ENCODE data around the gene A2M. TPM values are rescaled to one million over a fixed set of nuclear protein-coding genes. Genes with fewer than 3 reads are reported as not detected.

The A2M gene
- total RNA-seq: 100 to 1,000 TPM in 3 of 4 donors, 10 to 100 TPM in 1; 77.1 to 135 (median 126) TPM

GRCh38 chr12:9115731-9116559, at the start of gene A2M:
Gene A2M (minus strand): TSS chr12:9115919. CDS start chr12:9115849, 70 bp downstream.
- intact Hi-C loops (cut with DNase I; ENCODE audit: low total_unique reads): loop anchor here (5.0 to 10.0 kb wide), 2 partner anchors 51 to 129 kb away; no protein-coding TSS in a partner anchor
- in situ Hi-C loops (cut with MboI; ENCODE audit: low sequenced_read_pairs in 4 of 4): no loop called here
- H3K9me3 ChIP-seq: no peaks in the 10 kb centered on the region
- ATAC-seq: peak; percentile 67 to 84
- H3K4me3 ChIP-seq: peak within 1 kb of the TSS; percentile 46 to 56 (median 53)
- no peaks in the 10 kb centered on the region for H3K27me3 ChIP-seq
- no peak for DNase-seq
- TF ChIP-seq POLR2A (IDR thresholded peaks at IDR 0.05) (peak; percentile 37 to 47), CTCF (IDR thresholded peaks at IDR 0.05 in 4 of 5, conservative IDR thresholded peaks at IDR 0.05 in 1 of 5) (no peak)
- H3K27ac ChIP-seq: peak within 1 kb of the TSS; percentile 64 to 69 (median 66)
- peaks cover 26 to 42% of the 10 kb centered on the region in 2 donors for H3K4me1 ChIP-seq
- peaks cover 0 to 11% of the 10 kb centered on the region in 2 donors for H3K36me3 ChIP-seq

- H3K36me3 ChIP-seq: no peaks in the 10 kb centered on the region
- H3K9me3 ChIP-seq: no peaks in the 10 kb centered on the region
- DNase-seq (no peak), ATAC-seq (peak; percentile 41 to 72)
- H3K27me3 ChIP-seq: no peaks in the 10 kb centered on the region
- H3K4me3 ChIP-seq: no peak overlapping the region
- no peak for TF ChIP-seq CTCF (IDR thresholded peaks at IDR 0.05 in 4 of 5, conservative IDR thresholded peaks at IDR 0.05 in 1 of 5)
- no peak for TF ChIP-seq POLR2A (IDR thresholded peaks at IDR 0.05)
- peak overlapping the region in 3 of 4 donors; percentile 39 to 71 (median 42) for H3K27ac ChIP-seq
- in situ Hi-C loops (cut with MboI; ENCODE audit: low sequenced_read_pairs in 4 of 4): no loop called here
- H3K4me1 ChIP-seq: peaks cover 0 to 4% of the 10 kb centered on the region in 2 donors
- intact Hi-C loops (cut with DNase I; ENCODE audit: low total_unique reads): no loop called here
These were observed 47.7 kb upstream of the A2M start for GRCh38 chr12:9163392-9163791.

GRCh38 chr12:9156119-9156518, 40.4 kb upstream of the A2M start:
- DNase-seq (no peak), ATAC-seq (no peak)
- no peaks in the 10 kb centered on the region for H3K4me1 ChIP-seq
- no peak overlapping the region for H3K4me3 ChIP-seq
- TF ChIP-seq POLR2A (IDR thresholded peaks at IDR 0.05) (no peak), CTCF (IDR thresholded peaks at IDR 0.05 in 4 of 5, conservative IDR thresholded peaks at IDR 0.05 in 1 of 5) (no peak)
- intact Hi-C loops (cut with DNase I; ENCODE audit: low total_unique reads) (no loop called here), in situ Hi-C loops (cut with MboI; ENCODE audit: low sequenced_read_pairs in 4 of 4) (no loop called here)
- no peak overlapping the region for H3K27ac ChIP-seq
- H3K36me3 ChIP-seq: no peaks in the 10 kb centered on the region
- H3K27me3 ChIP-seq: no peaks in the 10 kb centered on the region
- no peaks in the 10 kb centered on the region for H3K9me3 ChIP-seq

- DNase-seq (no peak), ATAC-seq (no peak)
- in situ Hi-C loops (cut with MboI; ENCODE audit: low sequenced_read_pairs in 4 of 4): no loop called here
These were observed 33.7 kb upstream of the A2M start for GRCh38 chr12:9149372-9149771.

More at GRCh38 chr12:9149372-9149771, 33.7 kb upstream of the A2M start:
- no peak for TF ChIP-seq POLR2A (IDR thresholded peaks at IDR 0.05)
- no peak for TF ChIP-seq CTCF (IDR thresholded peaks at IDR 0.05 in 4 of 5, conservative IDR thresholded peaks at IDR 0.05 in 1 of 5)
- H3K4me3 ChIP-seq: no peak overlapping the region
- no peaks in the 10 kb centered on the region for H3K4me1 ChIP-seq
- H3K27ac ChIP-seq: no peak overlapping the region
- no peaks in the 10 kb centered on the region for H3K36me3 ChIP-seq
- intact Hi-C loops (cut with DNase I; ENCODE audit: low total_unique reads): no loop called here
- H3K27me3 ChIP-seq: no peaks in the 10 kb centered on the region
- no peaks in the 10 kb centered on the region for H3K9me3 ChIP-seq
